Stimulated activated naive CD4-positive, alpha-beta T cell treated with Interleukin-2 at 50 U/mL for 16 hours (primary cell): ENCODE results near the gene HIPK4.
A peak's percentile ranks its signal among the peaks of the same experiment; 100 is the strongest.
"Not testable (repeated sequence)": the region's sequence is repeated elsewhere in the genome, so short reads cannot be mapped to it uniquely, and the experiment has no call there.

ENCODE experiments used
- DNase-seq: peaks from one replicate; lab custom pipeline; 2025; lab: John Stamatoyannopoulos, UW

Gene HIPK4, protein sequence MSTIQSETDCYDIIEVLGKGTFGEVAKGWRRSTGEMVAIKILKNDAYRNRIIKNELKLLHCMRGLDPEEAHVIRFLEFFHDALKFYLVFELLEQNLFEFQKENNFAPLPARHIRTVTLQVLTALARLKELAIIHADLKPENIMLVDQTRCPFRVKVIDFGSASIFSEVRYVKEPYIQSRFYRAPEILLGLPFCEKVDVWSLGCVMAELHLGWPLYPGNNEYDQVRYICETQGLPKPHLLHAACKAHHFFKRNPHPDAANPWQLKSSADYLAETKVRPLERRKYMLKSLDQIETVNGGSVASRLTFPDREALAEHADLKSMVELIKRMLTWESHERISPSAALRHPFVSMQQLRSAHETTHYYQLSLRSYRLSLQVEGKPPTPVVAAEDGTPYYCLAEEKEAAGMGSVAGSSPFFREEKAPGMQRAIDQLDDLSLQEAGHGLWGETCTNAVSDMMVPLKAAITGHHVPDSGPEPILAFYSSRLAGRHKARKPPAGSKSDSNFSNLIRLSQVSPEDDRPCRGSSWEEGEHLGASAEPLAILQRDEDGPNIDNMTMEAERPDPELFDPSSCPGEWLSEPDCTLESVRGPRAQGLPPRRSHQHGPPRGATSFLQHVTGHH

GRCh38 chr19:40390084-40390742 is at the start of gene HIPK4:
HIPK4 (minus strand) TSS chr19:40390181; CDS start chr19:40389902, 279 bp downstream.
- no peak for DNase-seq

DNA sequence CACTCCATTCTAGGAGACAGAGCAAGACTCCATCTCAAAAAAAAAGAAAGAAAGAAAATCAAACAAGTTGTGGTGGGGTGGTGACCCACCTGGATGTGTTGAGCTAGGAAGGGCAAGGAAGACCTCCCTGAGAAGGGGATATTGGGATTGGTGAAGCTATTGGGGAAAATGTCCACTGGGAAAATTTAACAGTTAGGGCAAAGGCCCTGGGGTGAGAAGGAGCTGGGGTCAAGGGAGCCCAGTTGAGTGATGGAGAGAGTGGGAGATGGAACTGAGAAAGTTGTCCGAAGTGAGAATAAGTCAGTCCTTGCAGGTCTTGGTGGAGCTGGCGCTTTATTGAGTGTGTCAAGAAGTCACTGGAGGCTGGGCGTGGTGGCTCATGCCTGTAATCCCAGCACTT is 48.3 kb upstream of the HIPK4 start:
- DNase-seq: no peak

DNA sequence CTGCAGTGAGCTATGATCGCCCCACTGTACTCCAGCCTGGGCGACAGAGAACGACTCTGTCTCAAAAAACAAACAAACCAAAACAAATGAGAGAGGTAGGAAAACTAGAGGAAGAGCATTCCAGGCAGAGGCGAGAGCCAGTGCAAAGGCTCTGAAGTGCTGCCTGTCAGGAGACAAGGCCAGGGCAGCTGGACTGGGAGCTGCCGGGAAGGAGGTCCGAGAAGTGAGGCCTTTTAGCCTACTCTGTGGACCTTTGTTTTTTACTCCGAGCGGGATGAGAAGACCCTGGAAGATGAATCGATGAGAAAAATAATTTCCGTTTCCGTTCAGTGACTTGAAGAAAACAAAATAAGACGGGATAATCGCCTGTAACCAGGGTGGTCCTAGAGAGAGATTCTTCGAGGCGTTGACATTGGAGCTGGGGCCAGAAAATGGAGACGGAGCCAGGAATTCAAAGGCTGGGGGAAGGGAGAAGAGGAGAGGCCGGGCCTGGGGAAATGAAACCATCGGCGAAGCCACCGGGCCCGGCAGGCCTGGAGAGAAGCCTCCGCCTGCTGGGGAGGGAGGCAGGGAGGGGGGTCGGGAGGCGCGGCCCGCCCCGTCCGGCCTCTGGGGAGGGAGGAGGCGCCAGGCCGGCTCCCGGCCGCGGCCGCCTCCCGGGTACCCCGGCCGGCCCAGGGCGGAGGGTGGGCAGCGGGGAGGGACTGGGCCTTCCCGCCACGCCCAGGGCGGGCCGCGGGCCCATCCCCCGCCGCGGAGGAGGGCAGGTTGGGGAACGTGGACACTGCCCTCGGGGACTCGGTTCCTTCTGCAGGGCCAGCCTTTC is 43.6 kb upstream of the HIPK4 start:
- peak; percentile 38 for DNase-seq

DNA sequence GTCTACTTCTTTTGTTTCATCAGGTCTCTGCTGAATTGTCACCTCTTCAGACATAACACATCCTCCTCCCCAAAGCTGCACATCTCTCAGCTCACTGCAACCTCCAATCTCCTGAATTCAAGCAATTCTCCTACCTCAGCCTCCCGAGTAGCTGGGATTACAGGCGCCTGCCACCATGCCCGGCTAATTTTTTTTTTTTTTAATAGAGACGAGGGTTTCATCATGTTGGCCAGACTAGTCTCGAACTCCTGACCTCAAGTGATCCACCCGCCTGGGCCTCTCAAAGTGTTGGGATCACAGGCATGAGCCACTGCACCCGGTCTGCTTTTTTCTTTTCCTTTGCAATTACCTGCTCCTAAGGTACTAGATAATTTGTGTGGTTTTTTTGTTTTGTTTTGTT is 42.8 kb upstream of the HIPK4 start:
- DNase-seq: not testable (repeated sequence)

- DNase-seq: no peak
Measured at GRCh38 chr19:40431698-40432097, 41.7 kb upstream of the HIPK4 start.

DNA sequence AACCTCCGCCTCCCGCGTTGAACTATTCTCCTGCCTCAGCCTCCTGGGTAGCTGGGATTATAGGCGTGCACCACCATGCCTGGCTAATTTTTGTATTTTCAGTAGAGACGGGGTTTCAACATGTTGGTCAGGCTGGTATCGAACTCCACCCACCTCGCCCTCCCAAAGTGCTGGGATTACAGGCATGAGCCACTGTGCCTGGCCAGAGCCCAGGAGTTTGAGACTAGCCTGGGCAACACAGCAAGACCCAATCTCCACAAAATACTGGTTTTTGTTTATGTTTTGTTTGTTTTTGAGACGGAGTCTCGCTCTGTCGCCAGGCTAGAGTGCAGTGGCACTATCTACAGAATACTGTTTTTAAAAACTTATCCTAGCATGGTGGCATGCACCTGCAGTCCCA is 40.3 kb upstream of the HIPK4 start:
- DNase-seq: not testable (repeated sequence)

DNA sequence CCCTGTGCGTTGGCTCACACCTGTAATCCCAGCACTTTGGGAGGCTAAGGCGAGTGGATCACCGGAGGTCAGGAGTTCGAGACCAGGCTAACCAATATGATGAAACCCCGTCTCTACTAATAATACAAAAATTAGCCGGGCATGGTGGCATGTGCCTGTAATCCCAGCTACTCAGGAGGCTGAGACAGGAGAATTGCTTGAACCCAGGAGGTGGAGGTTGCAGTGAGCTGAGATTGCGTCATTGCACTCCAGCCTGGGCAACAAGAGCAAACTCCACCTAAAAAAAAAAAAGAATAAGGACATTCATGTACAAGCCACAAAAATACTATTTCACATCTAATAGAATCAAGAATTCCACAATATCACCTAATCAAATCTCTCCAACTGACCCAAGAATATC is 38.2 kb upstream of the HIPK4 start:
- DNase-seq: not testable (repeated sequence)

DNA sequence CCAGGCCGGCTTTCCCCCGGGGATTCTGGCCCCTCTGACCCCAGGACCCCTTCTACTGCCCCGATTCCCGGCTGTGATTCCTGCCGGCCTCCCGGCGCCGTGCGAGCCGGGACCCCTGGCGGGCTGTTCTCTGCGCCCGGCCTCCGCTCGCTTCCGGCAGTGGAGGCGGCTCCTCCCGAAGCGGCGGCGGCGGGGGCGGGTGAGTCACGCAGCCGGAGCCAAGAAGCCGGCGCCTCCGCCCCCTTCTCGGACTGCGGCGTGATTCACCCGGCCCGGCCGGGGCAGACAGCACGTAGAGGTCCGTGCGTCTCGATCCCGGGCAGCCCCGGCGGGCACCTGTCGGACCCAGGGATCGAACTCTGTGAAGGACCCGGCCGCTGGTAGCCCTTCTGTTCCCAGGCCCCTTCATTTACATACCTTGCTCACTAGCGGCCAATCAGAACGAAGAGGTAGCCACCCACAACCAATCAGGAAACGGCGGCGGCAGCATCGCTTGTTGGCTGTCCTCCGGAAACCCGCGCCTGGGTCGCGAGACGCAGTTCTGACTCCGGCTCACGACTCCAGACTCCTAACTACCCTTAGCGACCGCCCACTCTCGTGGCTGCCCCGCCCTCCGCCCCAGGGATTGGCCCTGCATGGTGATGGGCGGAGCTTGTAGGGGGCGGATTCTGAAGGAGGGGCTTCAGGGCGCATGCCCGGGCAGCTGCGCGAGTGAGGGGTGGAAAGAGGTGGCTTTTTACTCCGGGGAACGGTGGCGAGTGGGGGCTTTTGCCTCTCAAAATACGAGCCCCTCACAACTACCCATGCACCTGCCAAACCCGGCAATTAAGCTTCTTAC is 35.7 kb upstream of the HIPK4 start, which contains the start of gene SERTAD1:
TSS of gene SERTAD1 (minus strand) at position 543 of the 838 bp plus-strand sequence. CDS start 2,446 bp downstream, outside the sequence.
- peak; percentile 100 for DNase-seq

DNA sequence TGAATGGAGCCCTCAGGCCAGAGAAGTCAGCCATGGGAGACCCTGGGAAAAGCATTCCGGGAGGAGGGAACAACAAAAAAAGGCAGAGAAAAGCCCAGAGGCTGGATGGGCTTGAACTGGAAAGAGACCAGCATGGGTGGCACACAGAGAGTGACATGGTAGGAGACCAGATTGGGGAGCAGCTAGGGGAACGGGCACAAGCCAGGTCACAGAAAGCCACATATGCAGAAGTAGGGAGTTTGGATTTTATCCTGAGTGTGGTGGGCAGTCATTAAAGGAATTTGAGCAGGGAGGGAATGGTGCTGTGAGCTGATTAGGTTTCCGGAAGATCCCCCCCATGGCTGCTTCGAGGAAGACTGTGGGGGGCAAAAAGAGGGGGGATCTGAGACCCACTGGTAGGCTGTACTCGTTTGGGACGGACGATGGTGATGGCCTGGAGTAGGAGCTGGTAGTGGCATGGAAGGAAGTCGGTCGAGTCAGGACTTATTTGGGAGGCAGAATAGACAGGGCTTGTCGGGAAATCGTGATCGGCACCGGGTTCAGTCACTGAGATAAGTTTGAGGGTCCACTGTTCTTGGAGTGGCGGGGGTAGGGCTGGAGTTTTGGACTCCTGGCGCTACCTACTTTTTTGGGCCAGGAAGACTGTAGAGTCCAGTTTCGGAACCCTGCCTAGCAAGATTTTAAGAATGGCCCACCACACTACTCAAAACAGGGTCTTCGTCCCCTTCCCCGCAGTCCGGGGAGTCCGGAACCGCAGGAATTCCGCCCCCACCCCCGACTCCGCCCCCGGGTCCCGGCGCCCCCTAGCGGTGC is 34.9 kb upstream of the HIPK4 start:
- DNase-seq: no peak

DNA sequence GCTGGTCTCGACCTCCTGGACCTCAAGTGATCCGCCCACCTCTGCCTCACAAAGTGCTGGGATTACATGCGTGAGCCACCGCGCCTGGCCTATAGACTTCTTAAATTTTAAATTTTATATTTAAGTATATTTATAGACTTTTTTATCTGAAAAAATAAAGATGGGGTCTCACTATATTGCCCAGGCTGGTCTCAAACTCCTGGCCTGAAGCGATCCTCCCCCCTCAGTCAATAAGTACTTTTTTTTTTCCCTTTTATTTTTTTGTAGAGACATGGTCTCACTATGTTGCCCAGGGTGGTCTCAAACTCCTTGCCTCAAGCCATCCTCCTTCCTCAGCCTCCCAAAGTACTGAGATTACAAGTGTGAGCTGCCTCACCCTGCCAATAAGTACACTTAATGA is 34.0 kb upstream of the HIPK4 start:
- DNase-seq: no peak

- no peak for DNase-seq
Measured at GRCh38 chr19:40422748-40423566, 33.0 kb upstream of the HIPK4 start.

DNA sequence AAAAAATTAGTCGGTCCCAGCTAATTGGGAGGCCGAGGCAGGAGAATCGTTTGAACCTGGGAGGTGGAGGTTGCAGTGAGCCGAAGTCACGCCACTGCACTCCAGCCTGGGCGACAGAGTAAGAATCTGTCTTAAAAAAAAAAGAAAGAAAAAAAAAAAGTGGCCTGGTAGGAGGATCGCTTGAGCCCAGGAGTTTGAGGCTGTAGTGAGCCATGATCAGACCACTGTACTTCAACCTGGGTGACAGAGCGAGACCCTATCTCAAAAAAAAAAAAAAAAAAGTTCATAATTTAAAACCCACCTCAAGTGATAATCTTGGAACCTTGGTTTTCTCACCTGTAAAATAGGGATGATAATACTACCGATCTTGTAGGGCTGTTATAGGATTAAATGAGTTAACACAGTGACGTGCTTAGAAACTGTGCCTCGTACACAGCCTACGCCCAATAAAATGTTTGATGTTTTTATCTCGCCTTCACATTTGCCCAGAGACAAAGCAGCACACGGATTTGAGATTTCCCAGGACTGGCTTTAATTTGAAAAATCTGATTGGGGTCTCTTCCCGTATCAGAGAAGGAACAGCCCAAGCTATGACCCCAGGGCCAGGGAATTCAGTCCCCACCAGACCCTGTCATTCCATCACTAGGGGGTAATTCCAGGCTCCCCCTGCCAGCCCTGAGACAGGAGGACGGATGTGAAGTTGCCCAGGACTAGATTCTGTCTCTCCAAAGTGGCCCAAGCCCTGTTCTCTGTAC is 32.2 kb upstream of the HIPK4 start:
- no peak for DNase-seq

GRCh38 chr19:40420766-40421765 is 31.1 kb upstream of the HIPK4 start:
- DNase-seq: peak; percentile 72

DNA sequence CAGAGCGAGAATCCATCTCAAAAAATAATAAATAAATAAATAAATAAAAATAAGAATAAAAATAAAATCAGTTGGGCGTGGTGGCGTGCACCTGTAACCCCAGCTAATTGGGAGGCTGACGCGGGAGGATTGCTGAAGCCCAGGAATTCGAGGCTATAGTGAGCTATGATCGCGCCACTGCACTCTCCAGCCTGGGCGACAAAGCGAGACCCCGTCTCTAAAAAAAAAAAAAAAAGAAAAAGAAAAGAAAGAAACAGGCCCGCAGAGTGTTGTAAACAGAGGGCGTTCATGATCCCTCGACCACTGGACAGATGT is 30.4 kb upstream of the HIPK4 start:
- DNase-seq: no peak

GRCh38 chr19:40419780-40420179 is 29.8 kb upstream of the HIPK4 start:
- no peak for DNase-seq

GRCh38 chr19:40419066-40419612 is 29.2 kb upstream of the HIPK4 start:
- DNase-seq: no peak

GRCh38 chr19:40418040-40418439 is 28.1 kb upstream of the HIPK4 start:
- no peak for DNase-seq
